ENCODE data around the gene CMSS1.
"Not testable (repeated sequence)": the region's sequence is repeated elsewhere in the genome, so short reads cannot be mapped to it uniquely, and the experiment has no call there.

Gene CMSS1

GRCh38 chr3:99818818-99819217 is 1.2 kb downstream of the CMSS1 start:
- DNase-seq, result no peak

DNA sequence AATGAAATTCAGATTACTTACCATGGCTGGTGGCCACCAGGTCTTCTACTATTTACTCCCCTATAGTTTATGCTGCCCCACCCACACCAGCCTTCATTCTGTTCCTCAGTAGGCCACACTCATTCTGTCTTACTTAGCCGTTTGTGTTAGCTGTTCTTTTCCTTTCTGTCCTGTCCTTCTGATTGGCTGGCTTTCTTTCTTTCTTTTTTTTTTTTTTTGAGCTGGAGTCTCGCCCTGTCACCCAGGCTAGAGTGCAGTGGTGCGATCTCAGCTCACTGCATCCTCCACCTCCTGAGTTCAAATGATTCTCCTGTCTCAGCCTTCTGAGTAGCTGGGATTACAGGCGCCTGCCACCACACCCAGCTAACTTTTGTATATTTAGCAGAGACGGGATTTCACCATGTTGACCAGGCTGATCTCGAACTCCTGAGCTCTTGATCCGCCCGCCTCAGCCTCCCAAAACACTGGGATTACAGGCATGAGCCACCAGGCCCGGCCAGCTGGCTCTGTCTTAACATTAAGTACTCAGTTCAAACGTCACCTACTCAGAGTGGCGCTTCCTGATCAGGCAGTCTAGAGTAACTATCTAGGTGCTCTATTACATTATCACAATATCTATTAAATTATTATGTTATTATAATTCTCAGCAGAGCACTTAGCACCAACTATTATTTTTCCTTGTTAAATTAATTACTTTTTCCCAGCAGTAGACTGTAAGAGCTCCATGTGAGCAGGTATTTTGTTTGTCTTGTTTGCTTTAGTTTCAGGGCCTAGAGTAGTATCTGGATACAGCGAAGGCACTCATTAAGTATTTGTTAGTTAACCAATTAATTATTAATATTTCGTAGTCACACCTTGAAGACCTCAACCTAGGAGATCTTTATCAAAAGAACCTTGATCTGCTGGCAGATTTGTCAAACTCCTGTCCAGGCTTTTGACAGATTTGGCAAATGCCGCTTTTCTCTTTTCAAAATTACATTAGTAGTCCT is 6.4 kb downstream of the CMSS1 start:
- DNase-seq, result peak; percentile 20

- peak; percentile 76 for DNase-seq
Observed at GRCh38 chr3:99825004-99825640, 7.5 kb downstream of the CMSS1 start.

- no peak for DNase-seq
Observed at GRCh38 chr3:99829844-99830243, 12.2 kb downstream of the CMSS1 start.

- DNase-seq, result peak; percentile 35
Observed at GRCh38 chr3:99833617-99834205, 16.0 kb downstream of the CMSS1 start.

GRCh38 chr3:99834211-99834957 is 16.7 kb downstream of the CMSS1 start:
- no peak for DNase-seq

- DNase-seq, result no peak
Observed at GRCh38 chr3:99836681-99837080, 19.0 kb downstream of the CMSS1 start.

- no peak for DNase-seq
Observed at GRCh38 chr3:99837715-99838114, 20.1 kb downstream of the CMSS1 start.

- no peak for DNase-seq
Observed at GRCh38 chr3:99838755-99839154, 21.1 kb downstream of the CMSS1 start.

DNA sequence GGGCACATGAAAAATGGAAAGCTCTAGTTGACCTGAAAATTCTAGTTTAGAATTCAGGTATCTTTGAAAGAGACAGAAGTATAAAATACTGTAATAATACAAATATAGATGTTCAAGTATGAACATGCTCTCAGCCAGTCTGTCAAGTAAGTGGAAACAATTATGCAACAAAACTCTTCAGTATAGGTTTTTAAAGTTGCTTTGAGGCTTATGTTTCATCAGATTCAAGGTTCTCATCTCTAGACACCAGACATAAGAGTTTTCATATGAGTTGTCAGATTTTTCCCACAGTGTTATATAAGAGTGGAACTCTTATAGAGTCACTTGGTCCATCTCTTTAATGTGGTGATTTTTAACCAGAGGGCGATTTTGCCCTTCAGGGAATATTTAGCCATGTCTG is 22.0 kb downstream of the CMSS1 start:
- no peak for DNase-seq

DNA sequence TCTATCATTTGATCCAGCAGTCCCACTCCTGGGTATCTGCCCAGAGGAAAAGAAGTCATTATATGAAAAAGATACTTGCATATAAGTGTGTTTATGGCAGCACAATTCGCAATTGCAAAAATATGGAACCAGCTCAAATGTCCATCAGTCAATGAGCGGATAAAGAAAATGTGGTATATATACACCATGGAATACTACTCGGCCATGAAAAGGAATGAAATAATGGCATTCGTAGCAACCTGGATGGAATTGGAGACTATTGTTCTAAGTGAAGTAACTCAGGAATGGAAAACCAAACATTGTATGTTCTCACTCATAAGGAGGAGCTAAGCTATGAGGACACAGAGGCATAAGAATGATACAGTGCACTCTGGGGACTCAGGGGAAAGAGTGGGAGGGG is 24.3 kb downstream of the CMSS1 start:
- DNase-seq, result not testable (repeated sequence)

- peak; percentile 74 for DNase-seq
Observed at GRCh38 chr3:99842826-99843589, 25.3 kb downstream of the CMSS1 start.

GRCh38 chr3:99843590-99844258 is 26.1 kb downstream of the CMSS1 start:
- DNase-seq, result no peak

- DNase-seq, result peak; percentile 59
Observed at GRCh38 chr3:99845331-99845730, 27.7 kb downstream of the CMSS1 start.

DNA sequence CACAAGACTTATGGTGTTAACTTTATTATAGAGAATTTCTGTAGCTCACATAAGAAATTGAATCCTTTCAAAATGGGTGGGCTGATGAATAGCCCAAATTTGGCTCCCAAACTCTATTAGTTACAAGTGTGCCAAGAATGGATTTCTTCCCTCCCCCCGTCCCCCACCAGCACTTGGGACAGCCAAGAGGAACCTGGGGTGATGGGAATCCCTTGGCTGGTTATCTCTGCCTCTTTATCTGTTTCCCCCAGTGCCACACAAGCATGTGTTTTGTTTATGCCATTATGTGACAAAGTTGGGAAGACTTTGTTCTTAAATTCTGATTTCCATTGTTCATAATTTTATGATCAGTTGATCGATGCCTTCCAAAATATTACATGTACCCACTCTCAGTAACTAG is 28.3 kb downstream of the CMSS1 start:
- DNase-seq, result peak; percentile 29

GRCh38 chr3:99846477-99847160 is 29.0 kb downstream of the CMSS1 start:
- DNase-seq, result peak; percentile 41

GRCh38 chr3:99848433-99848832 is 30.8 kb downstream of the CMSS1 start:
- no peak for DNase-seq

GRCh38 chr3:99850608-99851007 is 32.9 kb downstream of the CMSS1 start:
- DNase-seq, result peak; percentile 41

GRCh38 chr3:99851955-99852354 is 34.3 kb downstream of the CMSS1 start:
- DNase-seq, result no peak

GRCh38 chr3:99852851-99853250 is 35.2 kb downstream of the CMSS1 start:
- no peak for DNase-seq

DNA sequence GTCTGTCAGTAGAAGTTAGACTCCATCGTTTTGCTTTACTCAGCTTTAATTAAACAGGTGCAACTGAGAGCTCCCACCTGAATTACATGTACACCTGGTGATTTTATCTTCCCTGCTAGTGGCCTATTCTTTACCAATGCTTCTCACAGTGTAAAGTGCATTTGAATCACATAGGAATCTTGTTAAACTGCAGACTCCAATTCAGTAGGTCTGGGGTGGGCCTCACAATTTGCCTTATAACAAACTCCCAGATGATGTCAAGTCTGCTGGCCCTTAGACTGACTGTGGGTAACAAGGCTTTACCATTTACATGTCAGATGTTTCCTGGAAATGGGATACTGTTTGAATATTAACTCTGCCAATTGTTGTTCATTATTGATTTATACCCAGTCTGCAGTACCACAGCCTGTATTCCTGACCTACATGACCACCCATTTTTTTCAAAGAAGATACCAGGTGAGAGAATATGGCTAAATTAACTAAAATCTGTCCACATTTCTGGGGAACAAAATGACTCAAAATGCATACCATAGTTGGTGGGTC is 37.2 kb downstream of the CMSS1 start:
- no peak for DNase-seq
